SH-SY5Y (cell line): Measurements from ENCODE around the gene GABRA6.

Experiments
- GATA2 ChIP-seq: IDR thresholded peaks from 2 replicates; pipeline ENCODE4 v1.6.1; 2011; ENCODE audit warnings: mild to moderate bottlenecking, low read depth, low read length
- GATA3 ChIP-seq: IDR thresholded peaks from 2 replicates; pipeline ENCODE4 v1.6.1; 2011; ENCODE audit warnings: low read depth, mild to moderate bottlenecking, low read length, moderate library complexity

- TF ChIP-seq GATA2 = no peak
- TF ChIP-seq GATA3 = no peak
These were observed 59.9 kb downstream of the GABRA6 start for GRCh38 chr5:161745392-161745791.
